ENCODE data around the gene TMEM30A. TPM values are rescaled to one million over a fixed set of nuclear protein-coding genes. Genes with fewer than 3 reads are reported as not detected.

Gene TMEM30A
- total RNA-seq, 1 donor from 2014 or later = 44.5 TPM

- Mint-ChIP-seq H3K9me3 (peaks cover 2% of the 10 kb centered on the region), H3K36me3 (ENCODE audit: low read depth) (no peaks in the 10 kb centered on the region), H3K27me3 (ENCODE audit: low read depth) (no peaks in the 10 kb centered on the region), H3K4me3 (no peak overlapping the region), H3K4me1 (peaks cover 7% of the 10 kb centered on the region), H3K27ac (ENCODE audit: unreplicated experiment) (no peak overlapping the region)
- no peak for TF ChIP-seq CTCF (conservative IDR thresholded peaks at IDR 0.05)
- DNase-seq (ENCODE audit: low read depth, low spot score) = no peak
These were observed 42.1 kb upstream of the TMEM30A start for GRCh38 chr6:75326557-75327258.

GRCh38 chr6:75318900-75319299, 34.3 kb upstream of the TMEM30A start:
- Mint-ChIP-seq H3K27me3 (ENCODE audit: low read depth) (no peaks in the 10 kb centered on the region), H3K9me3 (no peaks in the 10 kb centered on the region), H3K27ac (ENCODE audit: unreplicated experiment) (no peak overlapping the region), H3K4me1 (no peaks in the 10 kb centered on the region), H3K4me3 (no peak overlapping the region), H3K36me3 (ENCODE audit: low read depth) (no peaks in the 10 kb centered on the region)
- DNase-seq (ENCODE audit: low read depth, low spot score) = no peak
- TF ChIP-seq CTCF (conservative IDR thresholded peaks at IDR 0.05) = no peak

- Mint-ChIP-seq H3K4me3 (no peak overlapping the region), H3K4me1 (no peaks in the 10 kb centered on the region), H3K36me3 (ENCODE audit: low read depth) (no peaks in the 10 kb centered on the region), H3K27me3 (ENCODE audit: low read depth) (no peaks in the 10 kb centered on the region), H3K9me3 (no peaks in the 10 kb centered on the region), H3K27ac (ENCODE audit: unreplicated experiment) (no peak overlapping the region)
- no peak for DNase-seq (ENCODE audit: low read depth, low spot score)
- TF ChIP-seq CTCF (conservative IDR thresholded peaks at IDR 0.05) = no peak
These were observed 33.1 kb upstream of the TMEM30A start for GRCh38 chr6:75317503-75318206.

- H3K4me1 Mint-ChIP-seq = no peaks in the 10 kb centered on the region
- H3K27ac Mint-ChIP-seq (ENCODE audit: unreplicated experiment) = no peak overlapping the region
- no peaks in the 10 kb centered on the region for H3K27me3 Mint-ChIP-seq (ENCODE audit: low read depth)
- no peak overlapping the region for H3K4me3 Mint-ChIP-seq
- no peaks in the 10 kb centered on the region for H3K9me3 Mint-ChIP-seq
- TF ChIP-seq CTCF (conservative IDR thresholded peaks at IDR 0.05) = no peak
- no peaks in the 10 kb centered on the region for H3K36me3 Mint-ChIP-seq (ENCODE audit: low read depth)
- no peak for DNase-seq (ENCODE audit: low read depth, low spot score)
These were observed 31.4 kb upstream of the TMEM30A start for GRCh38 chr6:75315978-75316377.

- DNase-seq (ENCODE audit: low read depth, low spot score) = no peak
These were observed 23.8 kb upstream of the TMEM30A start for GRCh38 chr6:75308250-75308988.

More at GRCh38 chr6:75308250-75308988, 23.8 kb upstream of the TMEM30A start:
- H3K27me3 Mint-ChIP-seq (ENCODE audit: low read depth) = no peaks in the 10 kb centered on the region
- no peaks in the 10 kb centered on the region for H3K9me3 Mint-ChIP-seq
- no peaks in the 10 kb centered on the region for H3K36me3 Mint-ChIP-seq (ENCODE audit: low read depth)
- TF ChIP-seq CTCF (conservative IDR thresholded peaks at IDR 0.05) = no peak
- no peak overlapping the region for H3K27ac Mint-ChIP-seq (ENCODE audit: unreplicated experiment)
- H3K4me3 Mint-ChIP-seq = no peak overlapping the region
- H3K4me1 Mint-ChIP-seq = no peaks in the 10 kb centered on the region
